NCI-H1694 (cell line): ENCODE measurements around the gene USP8.
"Not testable (repeated sequence)": the region's sequence is repeated elsewhere in the genome, so short reads cannot be mapped to it uniquely, and the experiment has no call there.

ENCODE experiments used
- DNase-seq: peaks from one replicate; lab custom pipeline; 2025; lab: John Stamatoyannopoulos, UW

The USP8 gene

DNA sequence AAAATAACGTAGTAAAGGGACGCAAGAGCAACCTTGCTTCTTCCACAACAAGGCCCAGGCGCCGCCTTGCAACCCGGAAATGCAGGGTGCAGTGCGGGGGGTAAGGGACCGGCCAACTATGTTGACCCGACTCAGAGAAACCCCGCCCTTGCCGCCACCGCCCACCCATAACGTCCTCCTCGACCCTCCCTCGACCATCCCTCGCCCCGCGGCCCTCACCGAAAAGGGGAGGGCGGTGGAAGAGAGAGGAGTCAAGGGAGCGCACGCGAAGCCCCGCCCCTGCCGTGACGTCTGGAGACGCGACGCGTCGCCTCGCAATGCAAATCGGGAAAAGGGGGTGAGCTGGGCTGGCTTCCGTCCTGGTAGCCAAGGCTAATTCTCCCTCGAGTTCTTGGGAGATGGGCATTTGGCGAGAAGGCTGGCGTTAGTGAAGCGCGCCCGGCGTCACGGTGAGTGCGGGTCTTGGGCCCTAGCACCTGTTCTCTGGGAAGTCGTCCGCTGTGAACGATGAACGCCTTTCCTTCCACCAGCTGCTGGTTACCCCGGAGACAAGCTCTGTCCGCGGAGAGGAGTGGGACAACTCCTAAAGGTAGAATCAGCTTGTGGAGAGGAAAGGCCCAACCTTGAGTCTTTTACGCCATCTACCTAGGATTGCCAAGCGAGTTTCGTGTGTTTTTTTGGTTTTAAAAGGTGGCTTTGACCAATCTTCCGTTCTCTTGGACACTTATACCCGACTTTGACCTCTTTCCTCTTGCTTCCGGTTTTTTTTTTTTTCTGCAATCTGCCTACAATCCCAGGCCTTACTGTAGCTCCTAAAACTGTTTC is at the start of gene USP8:
Gene USP8 (plus strand): TSS at position 340 of the 825 bp plus-strand sequence. CDS start 14,669 bp downstream, outside the sequence.
- peak; percentile 85 for DNase-seq

GRCh38 chr15:50377867-50378751 is 46.1 kb upstream of the USP8 start:
- DNase-seq: no peak

GRCh38 chr15:50378776-50379175 is 45.4 kb upstream of the USP8 start:
- DNase-seq: no peak

DNA sequence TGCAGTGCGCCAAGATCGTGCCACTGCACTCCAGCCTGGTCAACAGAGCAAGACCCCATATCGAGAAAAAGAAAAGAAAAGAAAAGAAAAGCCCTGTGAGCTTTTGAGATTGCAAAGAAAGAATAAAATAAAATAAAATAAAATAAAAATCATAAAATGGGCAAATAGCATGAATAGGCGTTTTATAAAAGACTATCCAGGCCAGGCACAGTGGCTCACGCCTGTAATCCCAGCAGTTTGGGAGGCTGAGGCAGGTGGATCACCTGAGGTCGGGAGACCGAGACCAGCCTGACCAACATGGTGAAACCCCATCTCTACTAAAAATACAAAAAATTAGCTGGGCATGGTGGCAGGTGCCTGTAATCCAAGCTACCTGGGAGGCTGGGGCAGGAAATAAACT is 44.8 kb upstream of the USP8 start:
- DNase-seq: not testable (repeated sequence)

GRCh38 chr15:50380089-50380488 is 44.1 kb upstream of the USP8 start:
- DNase-seq: no peak

DNA sequence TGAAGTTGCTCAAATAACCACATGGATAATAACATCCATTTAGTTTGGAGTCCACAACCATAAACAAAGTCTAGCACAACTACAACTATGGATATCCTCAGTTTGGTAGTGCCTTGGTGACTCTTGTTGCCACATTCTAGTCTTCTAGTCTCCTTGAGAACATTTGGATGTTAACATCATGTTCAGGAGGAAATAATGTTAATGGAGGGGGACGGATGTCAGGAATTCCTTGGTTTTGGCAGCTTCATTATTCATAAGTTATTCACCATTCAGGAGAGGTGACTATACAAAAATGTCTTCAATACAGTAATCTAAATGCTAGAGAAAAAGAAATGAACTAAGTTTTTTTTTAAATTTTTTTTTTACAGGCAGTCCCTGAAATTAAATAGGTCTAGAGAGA is 42.8 kb upstream of the USP8 start:
- no peak for DNase-seq

GRCh38 chr15:50382408-50382807 is 41.8 kb upstream of the USP8 start:
- not testable (repeated sequence) for DNase-seq

DNA sequence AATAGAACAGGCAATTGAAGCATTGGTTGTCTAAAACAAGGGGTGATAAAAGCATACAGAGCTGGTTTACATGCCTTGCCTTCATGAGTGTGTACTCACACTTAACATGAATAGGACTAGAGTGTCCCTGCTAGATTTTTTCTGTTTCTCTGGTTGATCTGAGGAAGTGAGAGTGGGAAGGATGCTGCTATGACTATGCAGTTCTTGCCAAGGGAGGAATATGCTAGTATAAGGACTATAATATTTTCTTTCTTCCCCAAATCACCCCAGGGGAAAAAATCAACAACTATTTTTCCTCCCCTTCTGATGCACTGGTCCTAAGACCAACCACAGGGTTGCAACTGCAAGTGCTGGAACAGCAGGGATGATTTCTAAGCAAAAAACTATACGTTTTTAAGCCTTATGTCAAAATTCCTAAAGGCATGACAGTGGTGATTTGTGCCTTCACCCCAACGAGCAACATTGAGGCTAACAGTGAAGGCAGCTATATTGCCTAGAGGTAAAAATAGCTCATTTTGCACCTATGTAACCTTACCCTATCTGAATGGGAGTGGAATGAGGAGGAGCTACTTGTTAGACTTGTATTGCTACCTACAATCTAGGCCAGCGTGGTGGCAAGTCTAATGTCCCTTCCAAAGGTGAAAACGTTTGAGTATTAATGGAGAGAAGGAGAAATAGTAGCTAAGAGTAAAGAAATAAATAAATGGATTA is 33.5 kb upstream of the USP8 start:
- DNase-seq: no peak

GRCh38 chr15:50391561-50391960 is 32.6 kb upstream of the USP8 start:
- not testable (repeated sequence) for DNase-seq

DNA sequence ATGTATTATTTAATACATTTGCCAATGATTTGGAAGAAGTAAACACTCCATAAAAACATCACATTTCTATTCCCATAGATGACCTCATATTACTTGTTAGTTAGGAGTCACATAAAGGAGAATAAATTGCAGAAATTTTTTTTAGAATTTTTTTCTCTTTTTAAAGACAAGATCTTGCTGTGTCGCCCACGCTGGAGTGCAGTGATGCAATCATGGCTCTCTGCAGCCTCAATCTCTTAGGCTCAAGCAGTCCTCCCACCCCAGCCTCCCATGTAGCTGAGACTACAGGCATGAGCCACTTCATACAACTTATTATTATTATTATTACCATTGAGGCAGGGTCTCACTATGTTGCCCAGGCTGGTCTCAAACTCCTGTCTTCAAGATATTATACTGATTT is 12.3 kb upstream of the USP8 start:
- DNase-seq: no peak

GRCh38 chr15:50414624-50415023 is 9.6 kb upstream of the USP8 start:
- no peak for DNase-seq

DNA sequence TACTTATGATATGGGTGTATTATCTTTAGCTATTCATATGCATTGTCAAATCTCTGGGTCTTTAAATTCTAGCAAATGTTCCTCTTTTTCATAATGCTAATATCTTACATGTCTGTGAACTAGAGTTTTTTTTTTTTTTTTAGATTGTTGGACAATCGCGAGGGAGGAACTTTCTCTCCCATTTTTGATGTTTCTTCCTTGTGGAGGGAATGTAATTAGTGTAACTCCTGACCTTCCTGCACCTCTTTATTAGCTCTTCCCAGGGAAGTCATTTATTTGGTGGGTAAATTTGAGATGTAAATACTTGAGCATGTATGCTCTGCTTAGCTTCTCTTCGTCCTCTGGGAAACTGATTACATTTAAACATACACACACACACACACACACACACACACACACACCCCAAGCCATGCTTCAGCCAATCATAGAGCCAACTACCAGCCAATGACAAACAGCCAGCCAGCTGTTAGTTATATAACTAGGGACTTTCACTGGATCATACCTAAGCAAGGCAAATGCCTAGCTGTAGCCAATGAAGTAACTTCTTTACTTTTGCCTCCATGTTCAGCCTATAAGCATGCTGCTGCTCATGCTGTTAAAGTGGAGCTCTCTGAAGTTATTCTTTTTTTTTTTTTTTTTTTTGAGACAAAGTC is 8.3 kb upstream of the USP8 start:
- DNase-seq: no peak

- no peak for DNase-seq
Measured at GRCh38 chr15:50416890-50417289, 7.3 kb upstream of the USP8 start.

DNA sequence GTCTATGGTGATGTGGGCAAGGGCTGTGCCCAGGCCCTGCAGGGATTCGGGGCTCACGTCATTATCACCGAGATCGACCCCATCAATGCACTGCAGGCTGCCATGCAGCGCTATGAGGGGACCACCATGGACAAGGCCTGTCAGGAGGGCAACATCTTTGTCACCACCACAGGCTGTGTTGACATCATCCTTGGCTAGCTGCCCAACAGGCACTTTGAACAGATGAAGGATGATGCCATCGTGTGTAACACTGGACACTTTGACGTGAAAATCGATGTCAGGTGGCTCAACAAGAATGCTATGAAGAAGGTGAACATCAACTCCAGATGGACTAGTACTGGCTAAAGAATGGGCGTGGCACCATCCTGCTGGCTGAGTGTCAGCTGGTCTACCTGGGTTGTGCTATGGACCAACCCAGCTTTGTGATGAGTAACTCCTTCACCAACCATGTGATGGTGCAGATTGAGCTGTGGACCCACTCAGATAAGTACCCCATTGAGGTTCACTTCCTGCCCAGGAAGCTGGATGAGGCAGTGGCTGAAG is 6.1 kb upstream of the USP8 start:
- DNase-seq: no peak

- DNase-seq: no peak
Measured at GRCh38 chr15:50425219-50425618, 1.0 kb downstream of the USP8 start.

DNA sequence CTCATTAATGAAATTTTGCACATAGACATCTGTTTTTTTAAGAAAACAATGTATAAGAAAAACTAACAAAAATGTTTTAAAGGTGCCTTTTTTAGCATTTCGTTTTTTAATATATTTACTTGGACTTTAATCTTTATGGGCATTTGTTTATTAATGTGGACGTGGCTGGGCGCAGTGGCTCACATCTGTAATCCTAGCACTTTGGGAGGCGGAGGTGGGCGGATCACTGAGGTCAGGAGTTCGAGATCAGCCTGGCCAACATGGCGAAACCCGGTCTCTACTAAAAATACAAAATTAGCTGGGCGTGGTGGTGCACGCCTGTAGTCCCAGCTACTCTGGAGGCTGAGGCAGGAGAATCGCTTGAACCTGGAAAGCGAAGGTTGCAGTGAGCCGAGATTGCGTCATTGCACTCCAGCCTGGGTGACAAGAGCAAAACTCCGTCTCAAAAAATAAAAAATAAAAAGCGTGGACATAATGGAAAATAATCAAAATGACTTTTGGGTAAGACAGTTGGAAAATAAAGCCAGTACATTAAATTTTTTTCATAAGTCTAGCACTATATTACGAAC is 1.6 kb downstream of the USP8 start:
- not testable (repeated sequence) for DNase-seq

- DNase-seq: no peak
Measured at GRCh38 chr15:50426428-50426827, 2.2 kb downstream of the USP8 start.

- no peak for DNase-seq
Measured at GRCh38 chr15:50431204-50431603, 7.0 kb downstream of the USP8 start.

DNA sequence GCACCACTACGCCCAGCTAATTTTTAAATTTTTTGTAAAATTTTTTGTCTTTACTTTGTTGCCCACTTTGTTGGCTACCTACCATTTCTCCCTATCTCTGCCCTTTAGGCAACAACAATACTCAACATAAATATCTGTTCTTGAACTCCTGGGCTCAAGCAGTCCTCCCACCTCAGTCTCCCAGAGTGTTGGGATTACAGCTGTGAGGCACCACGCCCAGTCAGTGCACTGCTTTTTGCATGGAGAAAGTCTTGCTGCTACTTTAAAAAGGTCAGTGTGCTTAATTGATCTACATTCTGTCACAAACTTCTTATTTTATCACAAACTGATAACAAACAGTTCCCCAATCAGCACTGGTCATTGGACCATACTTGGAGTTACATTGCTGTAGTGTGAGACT is 8.0 kb downstream of the USP8 start:
- DNase-seq: no peak

GRCh38 chr15:50435772-50436171 is 11.6 kb downstream of the USP8 start:
- no peak for DNase-seq

- DNase-seq: no peak
Measured at GRCh38 chr15:50438251-50438650, 14.0 kb downstream of the USP8 start.
